ENCODE measurements around the gene RSPO4. TPM values are rescaled to one million over a fixed set of nuclear protein-coding genes. Genes with fewer than 3 reads are reported as not detected.

Gene RSPO4
- total and polyA plus RNA-seq, 2 donors (not counting 3 experiments of a cell fraction or from before 2014, with no cell fraction given) = not detected

GRCh38 chr20:921068-921467 is 81.0 kb downstream of the RSPO4 start:
- Histone ChIP-seq H3K4me3 (replicated peaks in 1 of 3; ENCODE audit: insufficient read depth in 1 of 3, low read depth in 1 of 3, low read length in 3 of 3) (no peak overlapping the region), H3K4me2 (ENCODE audit: insufficient read depth, low read length) (no peak overlapping the region), H3K27me3 (ENCODE audit: control insufficient read depth in 2 of 2, insufficient read depth in 2 of 2, low read length in 2 of 2) (no peaks in the 10 kb centered on the region), H3K4me1 (ENCODE audit: control insufficient read depth, extremely low read depth, insufficient read depth, low read length) (no peaks in the 10 kb centered on the region), H2AFZ (ENCODE audit: low read depth, low read length) (no peak overlapping the region), H3K79me2 (ENCODE audit: control insufficient read depth, insufficient read depth, low read length) (no peaks in the 10 kb centered on the region), H3K9me3 (replicated peaks; ENCODE audit: control insufficient read depth, insufficient read depth, low read length) (no peaks in the 10 kb centered on the region), H3K36me3 (ENCODE audit: control insufficient read depth in 2 of 2, extremely low read depth in 1 of 2, insufficient read depth in 2 of 2, low read length in 2 of 2) (no peaks in the 10 kb centered on the region), H3K27ac (ENCODE audit: insufficient read depth, low read depth, low read length) (no peak overlapping the region), H3K9me1 (replicated peaks; ENCODE audit: control insufficient read depth, extremely low read depth, insufficient read depth, low read length) (no peaks in the 10 kb centered on the region), H3K9ac (replicated peaks; ENCODE audit: extremely low read depth, insufficient read depth, low read length) (no peak overlapping the region), H4K20me1 (replicated peaks; ENCODE audit: control insufficient read depth, extremely low read depth, insufficient read depth, low read length) (no peaks in the 10 kb centered on the region)
- ChIA-PET CTCF (no interaction called here), POLR2A (no interaction called here)
- no TSS peak for BruUV-seq (replicated peaks)
- no peak for DNase-seq (ENCODE audit: low read depth, low spot score)
- no peak for FAIRE-seq
- intact Hi-C loops (cut with micrococcal nuclease) (no loop called here), dilution Hi-C loops (cut with MboI; ENCODE audit: extremely low pct_ligation_motif_present, low sequenced_read_pairs) (no loop called here)
- TF ChIP-seq JUN (IDR thresholded peaks at IDR 0.05; ENCODE audit: borderline replicate concordance, insufficient read depth, insufficient read length, low read depth) = no peak
- no peak for TF ChIP-seq FOS (IDR thresholded peaks at IDR 0.05; ENCODE audit: borderline replicate concordance, insufficient read depth, low read length)
- TF ChIP-seq MAX (IDR thresholded peaks at IDR 0.05; ENCODE audit: insufficient read depth, insufficient read length) = no peak
- no peak for TF ChIP-seq CTCF (IDR thresholded peaks at IDR 0.05; ENCODE audit: extremely low read depth in 1 of 2, insufficient read depth in 1 of 2, low read depth in 1 of 2, low read length in 2 of 2)
- no peak for TF ChIP-seq MYC (IDR thresholded peaks at IDR 0.05; ENCODE audit: low read depth, low read length)
- TF ChIP-seq POLR2A (IDR thresholded peaks at IDR 0.05; ENCODE audit: low read depth, low read length) = no peak
- no peak for TF ChIP-seq EZH2 (IDR thresholded peaks at IDR 0.05; ENCODE audit: borderline replicate concordance, low read depth, low read length, severe bottlenecking)
- TF ChIP-seq POLR2AphosphoS5 (IDR thresholded peaks at IDR 0.05; ENCODE audit: insufficient read depth, low read depth, low read length) = no peak
- TF ChIP-seq GATA2 (IDR thresholded peaks at IDR 0.05; ENCODE audit: insufficient read depth, insufficient read length, low read depth, low read length) = no peak
